HepG2 (cell line): ENCODE results near the gene ASB16. TPM values are rescaled to one million over a fixed set of nuclear protein-coding genes. Genes with fewer than 3 reads are reported as not detected.
A peak's percentile ranks its signal among the peaks of the same experiment; 100 is the strongest.

Experiments used
- FOXP1 ChIP-seq, 2 experiments: fragments of 450-650 bp in 1 of 2; IDR thresholded peaks; 2 replicates each; pipeline ENCODE4 v1.6.1; 2017 to 2018; ENCODE audit warnings: antibody characterized with exemption in 1 of 2
- GRHL1 ChIP-seq: sonication (generic); formaldehyde crosslinking; conservative IDR thresholded peaks from 2 replicates; pipeline ENCODE4 v1.8.0; 2022; ENCODE audit warnings: missing genetic modification reagents
- SIN3A ChIP-seq: IDR thresholded peaks from 2 replicates; pipeline ENCODE4 v1.6.1; 2011; ENCODE audit warnings: low read depth, mild to moderate bottlenecking, control low read depth, low read length, borderline replicate concordance
- ZNF563 ChIP-seq: sonication (generic); formaldehyde crosslinking; IDR thresholded peaks from 2 replicates; pipeline ENCODE4 v1.8.0; 2022; ENCODE audit warnings: mild to moderate bottlenecking, moderate library complexity, missing genetic modification reagents
- ZNF891 ChIP-seq: sonication (generic); formaldehyde crosslinking; IDR thresholded peaks from 2 replicates; pipeline ENCODE4 v1.5.0; 2020; ENCODE audit warnings: mild to moderate bottlenecking, missing genetic modification reagents
- polyA plus RNA-seq, 8 experiments: library from polyadenylated mRNA; depleted of rRNA in 3 of 8; stranded (reverse) in 7 of 8; unstranded in 1 of 8; fragments of >200 nt; fragmentation: Illumina TruSeq in 4 of 8; extraction: Trizol in 4 of 8; gene quantifications; 2 replicates each; pipeline versions ENCODE4 v1.2.1 to v1.2.3, GENCODE V29; 2011 to 2016; ENCODE audit warnings: low read depth in 4 of 8, missing spikeins in 1 of 8, mixed read lengths in 1 of 8; ENCODE audit not compliant: insufficient read depth in 1 of 8
- total RNA-seq, 5 experiments: library from RNA; depleted of rRNA; stranded (reverse); fragments of >200 nt; fragmentation: Illumina TruSeq; extraction: Trizol; gene quantifications; 2 replicates each; pipeline ENCODE4 v1.2.3, GENCODE V29; 2016; ENCODE audit warnings: low read depth in 1 of 5
- TF ChIP-seq, protein P1 (sequence below): sonication (generic); formaldehyde crosslinking; IDR thresholded peaks from 2 replicates; pipeline ENCODE4 v1.4.0; 2020; ENCODE audit warnings: missing genetic modification reagents, borderline replicate concordance
- TF ChIP-seq, protein P2 (sequence below): sonication (generic); formaldehyde crosslinking; IDR thresholded peaks from 2 replicates; pipeline ENCODE4 v1.5.0; 2020; ENCODE audit warnings: mild to moderate bottlenecking, missing genetic modification reagents, moderate library complexity
- TF ChIP-seq, protein P3 (sequence below): sonication (generic); formaldehyde crosslinking; IDR thresholded peaks from 2 replicates; pipeline ENCODE4 v1.5.0; 2020; ENCODE audit warnings: mild to moderate bottlenecking, missing genetic modification reagents
- TF ChIP-seq, protein P4 (sequence below): sonication (generic); formaldehyde crosslinking; IDR thresholded peaks from 2 replicates; pipeline ENCODE4 v1.4.0; 2020; ENCODE audit warnings: missing genetic modification reagents, borderline replicate concordance

The ASB16 gene
- total and polyA plus RNA-seq, 2 of the 13 experiments (the other 11 are each of a cell fraction or from before 2014, with no cell fraction given): 0.07 TPM; not detected in 1

- TF ChIP-seq, protein P1, sequence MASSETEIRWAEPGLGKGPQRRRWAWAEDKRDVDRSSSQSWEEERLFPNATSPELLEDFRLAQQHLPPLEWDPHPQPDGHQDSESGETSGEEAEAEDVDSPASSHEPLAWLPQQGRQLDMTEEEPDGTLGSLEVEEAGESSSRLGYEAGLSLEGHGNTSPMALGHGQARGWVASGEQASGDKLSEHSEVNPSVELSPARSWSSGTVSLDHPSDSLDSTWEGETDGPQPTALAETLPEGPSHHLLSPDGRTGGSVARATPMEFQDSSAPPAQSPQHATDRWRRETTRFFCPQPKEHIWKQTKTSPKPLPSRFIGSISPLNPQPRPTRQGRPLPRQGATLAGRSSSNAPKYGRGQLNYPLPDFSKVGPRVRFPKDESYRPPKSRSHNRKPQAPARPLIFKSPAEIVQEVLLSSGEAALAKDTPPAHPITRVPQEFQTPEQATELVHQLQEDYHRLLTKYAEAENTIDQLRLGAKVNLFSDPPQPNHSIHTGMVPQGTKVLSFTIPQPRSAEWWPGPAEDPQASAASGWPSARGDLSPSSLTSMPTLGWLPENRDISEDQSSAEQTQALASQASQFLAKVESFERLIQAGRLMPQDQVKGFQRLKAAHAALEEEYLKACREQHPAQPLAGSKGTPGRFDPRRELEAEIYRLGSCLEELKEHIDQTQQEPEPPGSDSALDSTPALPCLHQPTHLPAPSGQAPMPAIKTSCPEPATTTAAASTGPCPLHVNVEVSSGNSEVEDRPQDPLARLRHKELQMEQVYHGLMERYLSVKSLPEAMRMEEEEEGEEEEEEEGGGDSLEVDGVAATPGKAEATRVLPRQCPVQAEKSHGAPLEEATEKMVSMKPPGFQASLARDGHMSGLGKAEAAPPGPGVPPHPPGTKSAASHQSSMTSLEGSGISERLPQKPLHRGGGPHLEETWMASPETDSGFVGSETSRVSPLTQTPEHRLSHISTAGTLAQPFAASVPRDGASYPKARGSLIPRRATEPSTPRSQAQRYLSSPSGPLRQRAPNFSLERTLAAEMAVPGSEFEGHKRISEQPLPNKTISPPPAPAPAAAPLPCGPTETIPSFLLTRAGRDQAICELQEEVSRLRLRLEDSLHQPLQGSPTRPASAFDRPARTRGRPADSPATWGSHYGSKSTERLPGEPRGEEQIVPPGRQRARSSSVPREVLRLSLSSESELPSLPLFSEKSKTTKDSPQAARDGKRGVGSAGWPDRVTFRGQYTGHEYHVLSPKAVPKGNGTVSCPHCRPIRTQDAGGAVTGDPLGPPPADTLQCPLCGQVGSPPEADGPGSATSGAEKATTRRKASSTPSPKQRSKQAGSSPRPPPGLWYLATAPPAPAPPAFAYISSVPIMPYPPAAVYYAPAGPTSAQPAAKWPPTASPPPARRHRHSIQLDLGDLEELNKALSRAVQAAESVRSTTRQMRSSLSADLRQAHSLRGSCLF: no peak
- TF ChIP-seq SIN3A (no peak), GRHL1 (CRISPR knock-in tag) (no peak), ZNF563 (CRISPR knock-in tag) (no peak), FOXP1 (IDR thresholded peaks at IDR 0.05) (no peak), FOXP1 (CRISPR knock-in tag; IDR thresholded peaks at IDR 0.05) (peak; percentile 33; the same call in 1 of the 2 replicates), ZNF891 (CRISPR knock-in tag) (peak; percentile 76)
- TF ChIP-seq, protein P2, sequence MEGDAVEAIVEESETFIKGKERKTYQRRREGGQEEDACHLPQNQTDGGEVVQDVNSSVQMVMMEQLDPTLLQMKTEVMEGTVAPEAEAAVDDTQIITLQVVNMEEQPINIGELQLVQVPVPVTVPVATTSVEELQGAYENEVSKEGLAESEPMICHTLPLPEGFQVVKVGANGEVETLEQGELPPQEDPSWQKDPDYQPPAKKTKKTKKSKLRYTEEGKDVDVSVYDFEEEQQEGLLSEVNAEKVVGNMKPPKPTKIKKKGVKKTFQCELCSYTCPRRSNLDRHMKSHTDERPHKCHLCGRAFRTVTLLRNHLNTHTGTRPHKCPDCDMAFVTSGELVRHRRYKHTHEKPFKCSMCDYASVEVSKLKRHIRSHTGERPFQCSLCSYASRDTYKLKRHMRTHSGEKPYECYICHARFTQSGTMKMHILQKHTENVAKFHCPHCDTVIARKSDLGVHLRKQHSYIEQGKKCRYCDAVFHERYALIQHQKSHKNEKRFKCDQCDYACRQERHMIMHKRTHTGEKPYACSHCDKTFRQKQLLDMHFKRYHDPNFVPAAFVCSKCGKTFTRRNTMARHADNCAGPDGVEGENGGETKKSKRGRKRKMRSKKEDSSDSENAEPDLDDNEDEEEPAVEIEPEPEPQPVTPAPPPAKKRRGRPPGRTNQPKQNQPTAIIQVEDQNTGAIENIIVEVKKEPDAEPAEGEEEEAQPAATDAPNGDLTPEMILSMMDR (CRISPR knock-in tag): peak; percentile 76
- TF ChIP-seq, protein P3, sequence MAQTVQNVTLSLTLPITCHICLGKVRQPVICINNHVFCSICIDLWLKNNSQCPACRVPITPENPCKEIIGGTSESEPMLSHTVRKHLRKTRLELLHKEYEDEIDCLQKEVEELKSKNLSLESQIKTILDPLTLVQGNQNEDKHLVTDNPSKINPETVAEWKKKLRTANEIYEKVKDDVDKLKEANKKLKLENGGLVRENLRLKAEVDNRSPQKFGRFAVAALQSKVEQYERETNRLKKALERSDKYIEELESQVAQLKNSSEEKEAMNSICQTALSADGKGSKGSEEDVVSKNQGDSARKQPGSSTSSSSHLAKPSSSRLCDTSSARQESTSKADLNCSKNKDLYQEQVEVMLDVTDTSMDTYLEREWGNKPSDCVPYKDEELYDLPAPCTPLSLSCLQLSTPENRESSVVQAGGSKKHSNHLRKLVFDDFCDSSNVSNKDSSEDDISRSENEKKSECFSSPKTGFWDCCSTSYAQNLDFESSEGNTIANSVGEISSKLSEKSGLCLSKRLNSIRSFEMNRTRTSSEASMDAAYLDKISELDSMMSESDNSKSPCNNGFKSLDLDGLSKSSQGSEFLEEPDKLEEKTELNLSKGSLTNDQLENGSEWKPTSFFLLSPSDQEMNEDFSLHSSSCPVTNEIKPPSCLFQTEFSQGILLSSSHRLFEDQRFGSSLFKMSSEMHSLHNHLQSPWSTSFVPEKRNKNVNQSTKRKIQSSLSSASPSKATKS (CRISPR knock-in tag): no peak
- TF ChIP-seq, protein P4, sequence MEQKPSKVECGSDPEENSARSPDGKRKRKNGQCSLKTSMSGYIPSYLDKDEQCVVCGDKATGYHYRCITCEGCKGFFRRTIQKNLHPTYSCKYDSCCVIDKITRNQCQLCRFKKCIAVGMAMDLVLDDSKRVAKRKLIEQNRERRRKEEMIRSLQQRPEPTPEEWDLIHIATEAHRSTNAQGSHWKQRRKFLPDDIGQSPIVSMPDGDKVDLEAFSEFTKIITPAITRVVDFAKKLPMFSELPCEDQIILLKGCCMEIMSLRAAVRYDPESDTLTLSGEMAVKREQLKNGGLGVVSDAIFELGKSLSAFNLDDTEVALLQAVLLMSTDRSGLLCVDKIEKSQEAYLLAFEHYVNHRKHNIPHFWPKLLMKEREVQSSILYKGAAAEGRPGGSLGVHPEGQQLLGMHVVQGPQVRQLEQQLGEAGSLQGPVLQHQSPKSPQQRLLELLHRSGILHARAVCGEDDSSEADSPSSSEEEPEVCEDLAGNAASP (CRISPR knock-in tag): no peak
Observed at GRCh38 chr17:44170499-44171201, at the start of gene ASB16 (continued).
